HepG2 (cell line): ENCODE results near the gene KDELR3.
A peak's percentile ranks its signal among the peaks of the same experiment; 100 is the strongest.

Source experiments
- JUND ChIP-seq: sonication (generic); formaldehyde crosslinking; IDR thresholded peaks from 2 replicates; pipeline ENCODE4 v1.8.0; 2022; ENCODE audit warnings: mild to moderate bottlenecking, missing genetic modification reagents
- ZBTB1 ChIP-seq: sonication (generic); formaldehyde crosslinking; IDR thresholded peaks from 2 replicates; pipeline ENCODE4 v1.4.0; 2020; ENCODE audit warnings: missing genetic modification reagents, borderline replicate concordance
- ZFP1 ChIP-seq: IDR thresholded peaks from 2 replicates; pipeline ENCODE4 v1.6.1; 2016
- ZFYVE20 ChIP-seq: sonication (generic); formaldehyde crosslinking; IDR thresholded peaks from 2 replicates; pipeline ENCODE4 v1.8.0; 2023; ENCODE audit warnings: low read depth, mild to moderate bottlenecking, moderate library complexity, missing genetic modification reagents, borderline replicate concordance
- ZNF383 ChIP-seq: sonication (generic); formaldehyde crosslinking; IDR thresholded peaks from 2 replicates; pipeline ENCODE4 v1.4.0; 2020; ENCODE audit warnings: missing genetic modification reagents, mild to moderate bottlenecking, borderline replicate concordance
- TF ChIP-seq, protein P1 (sequence below): sonication (generic); formaldehyde crosslinking; IDR thresholded peaks from one replicate; pipeline ENCODE4 v1.5.1; 2020; ENCODE audit warnings: mild to moderate bottlenecking, missing genetic modification reagents; ENCODE audit errors: not compliant biosample characterization

- TF ChIP-seq ZFP1 (CRISPR knock-in tag), result no peak
- TF ChIP-seq ZBTB1 (CRISPR knock-in tag), result no peak
- TF ChIP-seq JUND, result 0 out of 2 replicates have a peak, but pooled peaks have one; percentile 4
- no peak for TF ChIP-seq ZFYVE20
- TF ChIP-seq ZNF383 (CRISPR knock-in tag), result no peak
- TF ChIP-seq, protein P1, sequence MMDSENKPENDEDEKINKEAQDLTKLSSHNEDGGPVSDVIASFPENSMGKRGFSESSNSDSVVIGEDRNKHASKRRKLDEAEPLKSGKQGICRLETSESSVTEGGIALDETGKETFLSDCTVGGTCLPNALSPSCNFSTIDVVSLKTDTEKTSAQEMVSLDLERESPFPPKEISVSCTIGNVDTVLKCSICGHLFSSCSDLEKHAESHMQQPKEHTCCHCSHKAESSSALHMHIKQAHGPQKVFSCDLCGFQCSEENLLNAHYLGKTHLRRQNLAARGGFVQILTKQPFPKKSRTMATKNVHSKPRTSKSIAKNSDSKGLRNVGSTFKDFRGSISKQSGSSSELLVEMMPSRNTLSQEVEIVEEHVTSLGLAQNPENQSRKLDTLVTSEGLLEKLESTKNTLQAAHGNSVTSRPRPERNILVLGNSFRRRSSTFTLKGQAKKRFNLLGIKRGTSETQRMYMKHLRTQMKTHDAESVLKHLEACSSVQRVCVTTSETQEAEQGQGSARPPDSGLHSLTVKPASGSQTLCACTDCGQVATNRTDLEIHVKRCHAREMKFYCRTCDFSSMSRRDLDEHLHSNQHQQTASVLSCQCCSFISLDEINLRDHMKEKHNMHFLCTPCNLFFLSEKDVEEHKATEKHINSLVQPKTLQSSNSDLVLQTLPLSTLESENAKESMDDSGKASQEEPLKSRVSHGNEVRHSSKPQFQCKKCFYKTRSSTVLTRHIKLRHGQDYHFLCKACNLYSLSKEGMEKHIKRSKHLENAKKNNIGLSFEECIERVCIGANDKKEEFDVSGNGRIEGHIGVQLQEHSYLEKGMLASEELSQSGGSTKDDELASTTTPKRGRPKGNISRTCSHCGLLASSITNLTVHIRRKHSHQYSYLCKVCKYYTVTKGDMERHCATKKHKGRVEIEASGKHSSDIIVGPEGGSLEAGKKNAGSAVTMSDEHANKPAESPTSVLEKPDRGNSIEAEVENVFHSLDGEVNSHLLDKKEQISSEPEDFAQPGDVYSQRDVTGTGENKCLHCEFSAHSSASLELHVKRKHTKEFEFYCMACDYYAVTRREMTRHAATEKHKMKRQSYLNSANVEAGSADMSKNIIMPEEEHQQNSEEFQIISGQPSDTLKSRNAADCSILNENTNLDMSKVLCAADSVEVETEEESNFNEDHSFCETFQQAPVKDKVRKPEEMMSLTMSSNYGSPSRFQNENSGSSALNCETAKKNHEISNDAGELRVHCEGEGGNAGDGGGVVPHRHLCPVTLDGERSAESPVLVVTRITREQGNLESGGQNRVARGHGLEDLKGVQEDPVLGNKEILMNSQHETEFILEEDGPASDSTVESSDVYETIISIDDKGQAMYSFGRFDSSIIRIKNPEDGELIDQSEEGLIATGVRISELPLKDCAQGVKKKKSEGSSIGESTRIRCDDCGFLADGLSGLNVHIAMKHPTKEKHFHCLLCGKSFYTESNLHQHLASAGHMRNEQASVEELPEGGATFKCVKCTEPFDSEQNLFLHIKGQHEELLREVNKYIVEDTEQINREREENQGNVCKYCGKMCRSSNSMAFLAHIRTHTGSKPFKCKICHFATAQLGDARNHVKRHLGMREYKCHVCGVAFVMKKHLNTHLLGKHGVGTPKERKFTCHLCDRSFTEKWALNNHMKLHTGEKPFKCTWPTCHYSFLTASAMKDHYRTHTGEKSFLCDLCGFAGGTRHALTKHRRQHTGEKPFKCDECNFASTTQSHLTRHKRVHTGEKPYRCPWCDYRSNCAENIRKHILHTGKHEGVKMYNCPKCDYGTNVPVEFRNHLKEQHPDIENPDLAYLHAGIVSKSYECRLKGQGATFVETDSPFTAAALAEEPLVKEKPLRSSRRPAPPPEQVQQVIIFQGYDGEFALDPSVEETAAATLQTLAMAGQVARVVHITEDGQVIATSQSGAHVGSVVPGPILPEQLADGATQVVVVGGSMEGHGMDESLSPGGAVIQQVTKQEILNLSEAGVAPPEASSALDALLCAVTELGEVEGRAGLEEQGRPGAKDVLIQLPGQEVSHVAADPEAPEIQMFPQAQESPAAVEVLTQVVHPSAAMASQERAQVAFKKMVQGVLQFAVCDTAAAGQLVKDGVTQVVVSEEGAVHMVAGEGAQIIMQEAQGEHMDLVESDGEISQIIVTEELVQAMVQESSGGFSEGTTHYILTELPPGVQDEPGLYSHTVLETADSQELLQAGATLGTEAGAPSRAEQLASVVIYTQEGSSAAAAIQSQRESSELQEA (CRISPR knock-in tag), result no peak
Observed at GRCh38 chr22:38467438-38467903, 425 bp upstream of the KDELR3 start.
